ELF-1 (cell line): ENCODE measurements around the gene CHL1.

Source experiments
- DNase-seq: peaks from one replicate; pipeline ENCODE4 v3.0.0-alpha.2; 2016; ENCODE audit warnings: low read depth, low spot score

Gene CHL1

GRCh38 chr3:196311-197148, at the start of gene CHL1:
Gene CHL1 (plus strand): TSS chr3:196763. CDS start chr3:319777, 123,014 bp downstream.
- DNase-seq, result no peak

GRCh38 chr3:151614-152189, 44.9 kb upstream of the CHL1 start:
- no peak for DNase-seq

GRCh38 chr3:159974-160373, 36.6 kb upstream of the CHL1 start:
- DNase-seq, result no peak

GRCh38 chr3:166071-166470, 30.5 kb upstream of the CHL1 start:
- no peak for DNase-seq

- no peak for DNase-seq
These were observed 29.8 kb upstream of the CHL1 start for GRCh38 chr3:166799-167198.

GRCh38 chr3:173886-174285, 22.7 kb upstream of the CHL1 start:
- DNase-seq, result no peak

- no peak for DNase-seq
These were observed 11.6 kb upstream of the CHL1 start for GRCh38 chr3:184976-185375.

- DNase-seq, result no peak
These were observed 4.2 kb upstream of the CHL1 start for GRCh38 chr3:192215-192929.

- DNase-seq, result no peak
These were observed 2.6 kb upstream of the CHL1 start for GRCh38 chr3:194001-194400.

GRCh38 chr3:194421-194820, 2.1 kb upstream of the CHL1 start:
- DNase-seq, result no peak

- no peak for DNase-seq
These were observed 897 bp upstream of the CHL1 start for GRCh38 chr3:195666-196065.

- no peak for DNase-seq
These were observed 725 bp downstream of the CHL1 start for GRCh38 chr3:197149-197827.

GRCh38 chr3:197828-198491, 1.4 kb downstream of the CHL1 start:
- no peak for DNase-seq

GRCh38 chr3:199835-200234, 3.3 kb downstream of the CHL1 start:
- no peak for DNase-seq

- DNase-seq, result no peak
These were observed 4.3 kb downstream of the CHL1 start for GRCh38 chr3:200758-201325.

GRCh38 chr3:204102-204501, 7.5 kb downstream of the CHL1 start:
- DNase-seq, result no peak

GRCh38 chr3:207973-208372, 11.4 kb downstream of the CHL1 start:
- no peak for DNase-seq

GRCh38 chr3:210669-211068, 14.1 kb downstream of the CHL1 start:
- DNase-seq, result no peak

- DNase-seq, result no peak
These were observed 15.9 kb downstream of the CHL1 start for GRCh38 chr3:212432-212831.

GRCh38 chr3:217099-217813, 20.7 kb downstream of the CHL1 start:
- DNase-seq, result no peak

- DNase-seq, result no peak
These were observed 21.4 kb downstream of the CHL1 start for GRCh38 chr3:217948-218347.
